GM11168 (cell line): ENCODE data around the gene PPP1R3F.

Experiments
- in situ Hi-C: fragments of 300-500 bp; cut with MboI; formaldehyde crosslinking; loops from one replicate; pipeline ENCODE4 v1.12.0; 2022; ENCODE audit warnings: low sequenced_read_pairs; ENCODE audit not compliant: unreplicated experiment

The PPP1R3F gene

DNA sequence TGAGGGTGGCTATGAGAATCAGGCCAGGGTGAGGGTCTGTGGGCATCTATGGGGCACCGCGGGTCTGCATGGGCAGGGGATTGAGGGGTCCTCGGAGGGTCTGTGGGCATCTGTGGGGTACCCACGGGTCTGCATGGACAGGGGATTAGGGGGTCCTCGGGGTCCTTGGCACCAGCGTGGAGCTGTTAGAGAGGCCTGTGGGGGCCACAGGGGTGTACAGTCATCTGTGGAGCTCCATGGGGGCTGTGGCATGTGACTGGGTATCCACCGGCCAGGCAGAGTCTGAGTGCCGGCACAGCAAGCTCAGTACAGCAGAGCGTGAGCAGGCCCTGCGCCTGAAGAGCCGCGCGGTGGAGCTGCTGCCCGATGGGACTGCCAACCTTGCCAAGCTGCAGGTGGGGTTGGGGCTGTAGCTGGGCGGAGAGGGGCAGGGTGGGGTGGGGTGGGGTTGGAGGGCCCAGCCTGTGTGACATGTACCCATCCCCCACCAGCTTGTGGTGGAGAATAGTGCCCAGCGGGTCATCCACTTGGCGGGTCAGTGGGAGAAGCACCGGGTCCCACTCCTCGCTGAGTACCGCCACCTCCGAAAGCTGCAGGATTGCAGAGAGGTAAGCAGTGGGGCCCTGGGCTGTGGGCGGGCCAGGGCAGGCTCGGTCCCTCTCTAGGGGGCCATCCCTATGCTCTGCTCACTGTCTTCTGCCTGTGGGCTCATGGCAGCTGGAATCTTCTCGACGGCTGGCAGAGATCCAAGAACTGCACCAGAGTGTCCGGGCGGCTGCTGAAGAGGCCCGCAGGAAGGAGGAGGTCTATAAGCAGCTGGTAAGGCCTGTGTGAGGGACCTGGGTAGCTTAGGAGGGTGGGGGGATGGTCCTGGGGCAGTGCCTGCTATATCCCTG lies 21.4 kb upstream of the PPP1R3F start:
- in situ Hi-C loops: no loop called here

DNA sequence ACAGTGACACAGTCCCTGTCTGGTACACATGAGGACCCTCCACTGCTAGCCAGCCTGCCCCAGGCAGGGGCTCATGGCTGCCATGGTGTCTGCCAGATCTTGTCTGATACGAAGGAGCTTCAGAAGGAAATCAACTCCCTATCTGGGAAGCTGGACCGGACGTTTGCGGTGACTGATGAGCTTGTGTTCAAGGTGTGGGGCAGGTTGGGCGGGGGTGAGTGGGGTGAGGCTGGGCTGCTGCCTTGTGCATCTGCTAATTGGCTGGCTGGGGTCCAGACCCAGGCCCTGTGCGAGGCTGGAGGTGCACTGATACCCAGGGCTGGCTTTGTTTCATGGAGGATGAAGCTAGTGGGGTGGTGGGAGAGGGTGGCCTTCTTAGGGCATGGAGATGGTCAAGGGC lies 20.5 kb upstream of the PPP1R3F start:
- in situ Hi-C loops: no loop called here

DNA sequence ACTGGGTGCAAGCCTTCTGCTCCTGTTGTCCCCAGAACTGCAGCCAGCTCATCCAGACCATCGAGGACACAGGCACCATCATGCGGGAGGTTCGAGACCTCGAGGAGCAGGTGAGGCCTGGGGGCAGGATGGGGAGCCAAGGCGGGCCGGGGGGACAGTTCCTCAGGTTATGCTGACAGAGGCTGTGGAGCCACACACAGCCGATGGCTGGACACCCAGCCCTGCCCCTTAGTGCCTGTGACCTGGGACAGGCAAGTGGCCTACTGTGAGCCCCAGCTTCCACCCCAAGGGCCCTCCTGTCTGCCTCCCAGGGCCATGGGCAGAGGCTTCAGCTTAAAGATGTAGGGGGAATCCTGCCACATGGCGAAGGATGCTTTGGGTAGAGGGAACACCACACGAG lies 20.0 kb upstream of the PPP1R3F start:
- in situ Hi-C loops: no loop called here

DNA sequence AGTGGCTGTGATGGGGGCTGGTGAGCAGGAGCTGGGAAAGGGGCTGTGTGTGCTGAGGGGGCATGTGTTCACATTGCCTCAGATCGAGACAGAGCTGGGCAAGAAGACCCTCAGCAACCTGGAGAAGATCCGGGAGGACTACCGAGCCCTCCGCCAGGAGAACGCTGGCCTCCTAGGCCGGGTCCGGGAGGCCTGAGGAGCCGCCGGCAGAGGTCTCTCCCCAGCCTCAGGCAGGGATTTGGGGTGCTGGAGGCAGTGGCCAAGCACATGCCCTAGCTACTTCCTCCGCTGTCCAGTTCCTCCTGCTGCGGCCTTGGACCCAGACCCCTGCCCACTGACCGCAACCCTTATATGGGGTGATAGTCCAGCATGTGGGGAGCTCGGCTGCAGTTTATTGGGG lies 19.5 kb upstream of the PPP1R3F start:
- in situ Hi-C loops: no loop called here

DNA sequence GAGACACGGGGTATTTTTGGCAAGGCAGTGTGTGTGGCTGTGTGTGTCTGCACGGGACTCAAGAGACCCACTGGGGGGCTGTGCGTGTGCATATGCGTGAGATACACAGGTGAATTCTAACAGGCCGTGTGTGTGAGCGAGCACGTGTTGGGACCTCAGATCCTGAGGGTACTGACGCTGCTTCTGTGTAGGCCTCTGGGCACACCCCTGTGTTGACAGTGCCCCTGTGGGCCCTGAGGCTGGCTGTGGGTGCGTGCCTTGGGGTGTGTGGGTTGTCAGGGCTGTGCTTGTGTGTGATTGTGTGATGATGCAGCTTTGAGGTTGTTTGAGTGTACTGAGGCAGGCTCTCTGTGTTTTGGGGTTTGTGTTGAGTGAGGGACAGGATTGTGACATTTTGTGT lies 19.0 kb upstream of the PPP1R3F start:
- in situ Hi-C loops: no loop called here

DNA sequence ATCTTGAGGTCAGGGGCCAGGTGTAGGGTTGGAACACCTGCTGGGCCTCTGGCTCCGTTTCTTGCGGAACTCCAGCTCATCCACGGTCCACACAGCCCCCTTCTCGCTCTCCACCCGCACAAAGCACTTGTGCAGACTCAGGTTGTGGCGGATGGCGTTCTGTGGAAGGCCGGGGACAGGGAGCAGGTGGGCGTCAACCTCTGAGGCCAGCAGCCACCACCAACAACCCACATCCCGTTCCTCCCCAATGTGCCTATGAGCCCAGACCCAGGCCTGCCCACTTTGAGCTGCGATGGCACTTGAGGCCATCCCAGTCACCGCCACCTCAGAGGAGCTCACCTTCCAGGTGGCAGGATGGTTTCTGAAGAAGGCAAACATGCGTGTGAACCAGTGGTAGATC lies 18.3 kb upstream of the PPP1R3F start:
- in situ Hi-C loops: no loop called here

DNA sequence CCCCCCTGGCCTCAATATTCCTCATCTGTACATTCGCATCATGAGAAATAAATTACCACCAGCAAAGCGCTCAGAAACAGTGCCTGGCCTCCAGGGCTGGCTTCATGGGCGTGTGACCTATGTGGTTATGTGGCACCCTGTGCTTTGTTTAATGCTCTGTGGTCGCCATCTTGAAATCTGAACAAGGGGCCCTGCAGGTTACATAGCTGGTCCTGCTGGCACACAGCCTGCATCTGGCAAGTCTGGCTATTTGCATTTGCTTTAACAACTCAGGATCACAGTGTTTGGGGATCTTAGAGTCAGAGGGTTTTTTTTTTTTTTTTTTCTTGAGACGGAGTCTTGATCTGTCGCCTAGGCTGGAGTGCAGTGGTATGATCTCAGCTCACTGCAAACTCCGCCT lies 15.0 kb upstream of the PPP1R3F start:
- in situ Hi-C loops: no loop called here

DNA sequence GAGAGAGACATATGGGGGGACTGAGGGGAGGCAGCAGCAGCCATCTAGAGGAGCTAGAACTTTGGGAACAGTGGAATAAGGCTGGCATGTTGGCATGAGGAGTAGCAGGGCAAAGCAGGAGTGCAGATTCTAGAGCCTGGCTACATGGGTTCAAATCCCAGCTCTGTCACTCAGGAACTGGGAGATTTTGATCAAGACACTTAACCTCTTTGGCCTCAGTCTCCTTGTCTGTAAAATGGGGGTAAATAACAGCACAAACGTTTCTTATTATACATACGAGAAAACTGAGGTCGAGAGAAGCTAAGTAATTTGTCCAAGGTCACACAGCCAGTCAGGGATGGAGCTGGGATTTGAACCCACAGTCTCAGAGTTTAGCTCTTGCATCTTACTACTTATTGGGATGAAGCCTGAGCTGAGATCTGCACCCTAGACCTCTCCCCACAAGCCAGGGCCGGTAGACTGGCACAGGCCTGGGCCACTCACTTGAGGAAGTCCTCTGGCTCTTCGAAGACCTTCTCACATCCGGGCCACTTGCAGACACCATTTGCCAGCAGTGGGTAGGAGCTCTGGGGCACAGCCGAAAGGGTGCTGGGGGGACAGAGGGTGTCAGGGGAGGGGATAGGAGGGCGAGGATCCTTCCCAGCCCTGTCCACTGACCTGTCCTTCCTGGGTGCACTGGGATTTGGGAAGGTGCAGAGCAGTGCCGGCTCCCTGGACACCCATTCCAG lies 13.2 kb upstream of the PPP1R3F start:
- in situ Hi-C loops: no loop called here

DNA sequence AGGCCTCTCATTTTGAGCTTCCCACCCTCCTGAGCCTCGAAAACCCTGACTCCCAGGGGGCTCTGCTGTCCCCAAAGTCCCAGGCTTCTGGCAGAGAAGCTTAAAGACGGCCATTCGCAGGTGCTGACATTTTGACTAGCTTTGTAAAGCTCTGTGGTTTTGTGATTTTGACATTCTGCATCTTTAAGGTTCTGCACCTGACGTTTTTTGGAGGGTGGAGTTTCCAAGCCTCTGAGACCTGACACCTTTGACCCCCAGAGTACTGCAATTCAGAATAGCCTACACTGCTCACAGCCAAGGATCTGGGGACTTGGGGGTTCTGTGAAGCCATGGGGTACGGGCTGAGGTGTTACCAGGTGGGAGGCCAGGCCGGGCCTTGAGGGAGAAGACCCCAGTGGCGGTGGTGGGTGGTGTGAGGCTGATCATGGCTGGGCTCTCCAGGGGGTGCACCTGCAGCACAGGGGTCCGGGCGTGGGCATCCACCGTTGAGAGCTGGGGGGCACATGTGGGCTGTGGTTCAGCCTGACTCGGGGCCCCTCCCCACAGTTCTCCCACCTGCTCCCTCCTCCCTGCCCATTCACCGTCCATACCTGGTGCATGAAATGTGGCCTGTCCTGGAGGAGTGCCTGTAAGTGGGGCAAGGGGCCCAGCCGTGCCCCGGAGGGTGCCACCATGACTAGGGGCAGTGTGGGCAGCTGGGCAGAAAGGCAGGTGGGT lies 12.4 kb upstream of the PPP1R3F start:
- in situ Hi-C loops: no loop called here

DNA sequence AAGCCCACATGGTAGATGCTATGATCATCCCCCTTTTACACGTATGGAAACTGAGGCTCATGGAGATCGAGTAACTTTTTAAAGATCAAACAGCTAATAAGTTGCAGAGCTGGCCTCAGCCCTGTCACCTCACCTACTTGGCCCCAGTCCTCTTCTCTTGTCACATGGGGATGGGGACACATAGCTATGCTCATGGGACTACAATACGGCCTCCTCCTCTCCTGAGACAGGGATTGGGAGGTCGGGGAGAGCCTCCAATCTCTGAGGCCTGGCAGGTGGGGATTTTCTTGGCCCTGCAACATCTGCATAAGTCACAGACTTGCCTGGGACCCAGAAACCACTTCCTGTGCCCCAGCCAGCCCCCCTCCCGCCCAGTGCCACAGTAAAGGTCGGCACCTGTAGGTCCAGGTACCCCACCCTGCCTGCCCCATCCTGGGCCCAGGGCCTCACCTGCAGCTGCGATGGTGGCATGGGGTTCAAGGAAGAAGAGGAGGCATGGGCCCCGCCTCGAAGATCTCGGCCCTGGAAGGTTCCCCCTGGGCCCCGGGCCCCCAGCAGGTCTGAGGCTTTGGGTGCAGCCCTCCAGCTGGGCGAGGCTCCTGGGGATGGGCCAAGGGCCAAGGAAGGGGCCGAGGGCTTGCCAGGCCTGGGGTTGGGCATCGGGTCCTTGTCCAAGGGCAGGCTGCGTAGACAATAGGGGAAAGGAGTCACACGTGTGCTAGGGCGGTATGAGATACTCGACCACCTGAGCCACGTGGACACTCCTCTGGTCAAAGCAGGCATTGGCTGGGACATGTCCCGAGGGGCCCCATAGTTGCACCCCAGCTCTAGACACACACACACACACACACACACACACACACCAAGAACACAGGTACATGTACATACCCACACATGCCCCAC lies 11.5 kb upstream of the PPP1R3F start:
- in situ Hi-C loops: no loop called here

DNA sequence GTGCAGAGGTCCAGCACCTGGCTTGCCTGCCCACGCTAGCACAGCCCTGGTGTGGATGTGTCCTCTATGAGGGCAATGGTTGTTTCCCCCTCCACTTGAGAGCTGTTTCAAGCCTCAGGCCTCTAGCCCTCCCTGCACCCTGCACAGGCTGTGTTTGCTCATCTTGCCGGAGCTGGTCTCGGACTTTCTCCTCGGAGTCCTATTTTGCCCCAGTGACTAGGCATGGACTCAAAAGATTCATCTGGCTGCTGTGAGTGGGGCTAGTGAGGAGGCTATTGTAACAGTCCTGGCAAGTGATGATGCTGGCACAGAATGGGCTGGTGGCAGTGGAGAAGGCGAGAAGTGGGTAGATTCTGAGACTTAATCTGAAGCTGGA lies 10.9 kb upstream of the PPP1R3F start:
- in situ Hi-C loops: no loop called here

DNA sequence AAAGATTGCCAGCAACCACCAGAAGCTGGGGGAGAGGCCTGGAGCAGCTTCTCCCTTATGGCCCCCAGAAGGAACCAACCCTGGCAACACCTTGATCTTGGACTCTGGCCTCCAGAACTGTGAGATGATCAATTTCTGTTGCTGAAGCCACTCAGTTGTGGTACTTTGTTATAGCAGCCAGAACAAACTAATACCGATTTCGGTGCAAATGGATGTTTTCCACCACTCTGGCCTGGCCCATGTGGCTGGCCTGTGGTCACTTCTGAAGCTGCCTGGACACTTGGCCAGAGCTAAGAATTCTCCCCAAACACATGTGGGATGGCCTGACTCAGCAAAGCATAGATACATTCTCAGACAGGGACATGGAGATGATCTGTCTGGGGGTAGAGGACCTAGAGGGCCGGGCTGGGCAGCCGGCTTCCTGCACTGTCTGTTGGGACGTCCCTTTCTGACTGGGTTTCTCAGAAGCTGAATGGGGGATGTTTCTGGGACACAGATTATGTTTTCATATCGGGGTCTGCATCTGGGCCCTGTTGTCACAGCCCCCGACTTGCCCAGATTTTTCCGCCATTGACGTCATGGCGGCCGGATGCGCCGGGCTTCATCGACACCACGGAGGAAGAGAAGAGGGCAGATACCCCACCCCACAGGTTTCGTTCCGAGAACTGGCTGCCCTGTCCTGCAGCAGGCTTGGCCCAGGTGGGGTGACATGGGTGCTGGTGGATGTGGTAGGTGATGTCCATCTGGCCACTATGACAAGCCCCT lies 9.2 kb upstream of the PPP1R3F start:
- in situ Hi-C loops: no loop called here

DNA sequence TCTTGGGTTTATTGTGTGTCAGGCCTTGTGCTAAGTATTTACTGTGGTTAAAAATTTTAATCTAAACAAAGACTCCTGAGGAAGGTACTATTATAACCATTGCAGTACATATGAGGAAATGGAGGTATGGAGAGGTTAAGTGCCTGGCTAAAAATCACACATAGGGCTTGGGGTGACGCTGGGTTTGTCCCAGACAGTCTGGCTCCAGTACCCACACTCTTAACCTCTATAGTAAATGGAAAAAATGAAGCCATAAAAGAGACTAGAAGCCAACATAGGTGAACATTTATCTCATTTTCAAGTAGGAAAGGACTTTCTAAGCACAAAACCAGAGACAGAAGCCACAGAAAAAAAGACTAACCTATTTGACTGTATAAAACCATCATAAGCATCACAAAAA lies 7.0 kb upstream of the PPP1R3F start:
- in situ Hi-C loops: no loop called here

DNA sequence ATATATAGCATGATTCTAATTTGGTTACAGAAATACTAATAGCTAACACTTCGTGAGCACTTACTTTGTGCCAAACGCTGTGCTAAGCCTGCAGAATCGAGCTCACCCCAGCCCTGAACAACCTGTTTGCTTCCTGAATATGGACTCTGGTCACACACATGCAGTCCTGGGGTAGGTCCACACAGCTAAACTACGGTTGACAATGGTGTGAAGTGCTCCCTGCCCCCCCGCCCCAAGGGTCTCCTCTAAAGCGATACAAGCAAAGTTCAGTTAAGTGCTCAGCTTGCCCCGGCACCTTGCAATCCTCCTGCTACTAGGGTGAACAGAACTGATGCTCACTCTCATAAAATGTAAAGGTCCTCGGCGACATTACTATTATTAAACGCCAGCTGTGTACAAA lies 6.0 kb upstream of the PPP1R3F start:
- in situ Hi-C loops: no loop called here

DNA sequence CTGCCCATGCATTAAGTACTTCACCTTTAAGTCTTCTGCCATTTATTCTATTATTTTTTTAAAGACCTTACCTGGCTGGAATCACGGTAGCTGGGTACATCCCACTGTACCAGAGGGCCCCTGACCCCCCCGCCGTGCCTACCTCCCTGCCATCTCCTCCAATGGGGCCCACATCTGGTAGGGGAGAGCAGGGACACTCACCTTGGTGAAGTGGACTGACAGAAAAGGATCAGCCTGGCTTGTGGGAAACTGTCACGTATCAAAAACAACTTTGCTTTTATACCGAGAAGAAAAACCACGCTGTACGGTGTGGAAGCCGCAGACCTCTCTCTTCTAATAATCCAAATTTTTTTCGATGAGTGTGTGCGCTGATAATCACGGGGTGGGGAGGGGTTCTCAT lies 5.1 kb upstream of the PPP1R3F start, which contains the start of gene FOXP3:
Gene FOXP3, minus strand, starts transcription at position 251 of the 400 bp plus-strand sequence. CDS start 6,205 bp downstream, outside the sequence.
- in situ Hi-C loops: no loop called here

DNA sequence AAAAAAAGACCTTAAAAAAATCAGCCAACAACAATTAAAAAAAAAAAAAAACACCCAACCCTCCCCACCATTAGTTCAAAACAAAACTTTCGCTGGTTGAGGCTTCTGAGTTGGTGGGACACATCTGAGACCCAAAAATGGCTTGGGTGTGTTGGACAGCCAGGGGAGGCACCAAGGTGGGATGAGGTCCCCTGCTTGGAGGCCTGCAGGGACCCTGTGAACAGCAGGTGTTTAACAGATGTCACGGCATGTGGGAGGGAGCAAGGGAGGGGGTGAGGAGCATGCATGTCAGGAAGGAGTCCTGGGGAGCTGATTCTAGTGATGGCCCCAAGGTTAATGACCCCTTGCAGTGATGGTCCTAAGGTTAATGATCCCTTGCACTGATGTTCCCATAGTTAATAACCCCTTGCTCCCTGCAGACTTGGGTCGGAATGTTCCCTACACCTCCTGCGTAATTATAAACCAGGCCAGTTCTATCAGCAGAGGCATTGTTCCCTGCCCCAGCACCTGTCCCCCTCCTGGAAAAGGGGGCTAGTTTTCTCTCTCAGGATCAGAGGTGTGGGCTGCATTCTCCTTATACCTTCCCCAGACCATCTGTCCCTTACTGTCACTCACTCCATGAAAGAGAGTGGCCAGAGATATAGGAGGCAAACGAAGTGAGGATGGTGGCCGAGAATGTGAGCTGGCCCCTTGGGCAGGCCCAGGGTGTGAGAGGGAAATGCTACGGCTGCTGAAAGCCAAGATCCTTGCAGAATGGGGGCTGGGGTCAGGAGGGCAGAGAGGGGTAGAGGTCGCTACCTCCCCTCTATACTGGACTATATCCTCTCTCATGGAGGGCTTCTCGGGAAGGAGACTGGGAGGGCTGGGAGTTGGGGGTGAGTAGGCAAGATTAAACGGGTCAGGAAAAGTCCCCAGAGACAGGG lies 2.8 kb upstream of the PPP1R3F start:
- in situ Hi-C loops: no loop called here

DNA sequence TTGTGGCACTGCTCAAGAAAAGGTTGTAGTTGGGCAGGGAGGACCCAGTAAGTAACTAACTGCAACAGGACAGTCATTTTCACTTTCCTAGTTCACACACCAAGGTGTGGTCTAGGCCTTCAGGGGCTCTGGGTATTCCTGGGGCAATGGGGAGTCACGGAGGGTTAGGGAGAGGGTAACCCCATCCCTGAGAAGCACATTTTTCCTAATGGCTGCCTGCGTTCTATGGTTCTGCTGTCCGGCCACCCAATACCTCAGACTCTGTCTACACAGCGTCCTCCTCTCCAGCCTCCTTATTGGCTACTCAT lies 937 bp upstream of the PPP1R3F start:
- in situ Hi-C loops: no loop called here

DNA sequence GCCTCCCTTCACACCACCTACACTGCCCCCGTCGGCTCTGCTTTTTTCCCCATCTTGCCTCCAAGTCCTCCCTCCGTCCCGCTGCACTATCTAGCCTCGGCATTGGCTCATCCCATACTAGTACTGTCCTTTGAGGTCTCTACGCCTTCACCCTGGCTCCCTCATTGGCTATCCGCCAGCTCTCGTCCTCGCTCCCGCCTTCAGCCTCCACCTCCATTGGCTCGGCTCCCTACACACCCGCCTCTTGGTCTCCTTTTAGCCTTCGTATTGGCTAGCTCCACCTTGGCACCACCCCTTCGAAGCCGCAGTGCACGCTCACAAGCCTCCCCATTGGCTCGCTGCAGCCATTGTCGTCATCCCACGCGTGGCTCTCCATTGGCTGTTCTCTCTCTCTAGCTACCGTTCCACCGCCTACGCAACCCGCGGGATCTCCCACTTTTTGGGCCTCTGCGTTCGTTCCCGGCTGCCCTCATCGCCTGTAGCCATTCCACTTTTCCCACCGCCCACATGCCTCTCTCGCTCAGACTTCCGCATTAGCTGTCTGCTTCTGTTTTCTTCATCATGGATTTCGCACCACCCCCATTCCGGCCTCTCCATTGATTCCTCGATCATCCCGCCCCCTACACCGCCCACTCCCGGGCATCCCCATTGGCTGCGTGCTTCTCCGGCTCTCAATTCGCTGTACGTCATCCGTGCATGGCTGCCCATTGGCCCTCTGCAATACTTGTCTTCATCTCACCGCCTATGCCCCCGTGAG lies 405 bp upstream of the PPP1R3F start:
- in situ Hi-C loops: no loop called here
